Activated naive CD4-positive, alpha-beta T cell treated with anti-CD3 and anti-CD28 coated beads, Interleukin-2, amount 50 U/mL, for 24 hours (primary cell): ENCODE results near the gene VPS4A.

Source experiments
- H3K27ac Mint-ChIP-seq: one replicate; pipeline ENCODE4 v1.8.0; 2021; ENCODE audit warnings: mild to moderate bottlenecking, mixed read lengths
- H3K27me3 Mint-ChIP-seq: one replicate; pipeline ENCODE4 v1.8.0; 2021; ENCODE audit warnings: mixed read lengths
- H3K36me3 Mint-ChIP-seq: one replicate; pipeline ENCODE4 v1.8.0; 2021; ENCODE audit warnings: mixed read lengths
- H3K4me1 Mint-ChIP-seq: one replicate; pipeline ENCODE4 v1.8.0; 2021; ENCODE audit warnings: mixed read lengths
- H3K4me3 Mint-ChIP-seq: one replicate; pipeline ENCODE4 v1.8.0; 2021; ENCODE audit warnings: mild to moderate bottlenecking, mixed read lengths
- H3K9me3 Mint-ChIP-seq: one replicate; pipeline ENCODE4 v1.8.0; 2021; ENCODE audit warnings: mixed read lengths

Gene VPS4A

DNA sequence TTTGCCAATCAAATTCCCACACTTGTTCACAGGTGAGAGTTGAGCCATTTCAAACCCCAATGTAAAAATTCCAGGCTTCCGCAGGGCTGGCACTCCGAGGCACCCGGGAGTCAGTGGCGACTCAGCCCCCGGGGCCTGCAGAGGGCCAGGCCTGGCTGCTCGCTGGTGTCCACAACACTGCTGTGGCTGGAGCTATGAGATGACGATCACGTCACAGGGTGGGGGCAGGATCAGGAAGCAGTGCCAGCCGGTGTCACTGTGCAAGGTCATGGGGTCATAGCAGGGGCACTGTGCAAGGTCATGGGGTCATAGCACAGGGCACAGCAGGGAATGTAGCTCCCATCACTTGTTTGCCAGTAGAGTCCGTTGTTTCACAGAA is 7.8 kb downstream of the VPS4A start:
- H3K9me3 Mint-ChIP-seq, result no peaks in the 10 kb centered on the region
- no peaks in the 10 kb centered on the region for H3K27me3 Mint-ChIP-seq
- H3K27ac Mint-ChIP-seq, result no peak overlapping the region
- H3K4me3 Mint-ChIP-seq, result no peak overlapping the region
- H3K4me1 Mint-ChIP-seq, result peaks cover 15% of the 10 kb centered on the region
- H3K36me3 Mint-ChIP-seq, result peaks cover 11% of the 10 kb centered on the region

DNA sequence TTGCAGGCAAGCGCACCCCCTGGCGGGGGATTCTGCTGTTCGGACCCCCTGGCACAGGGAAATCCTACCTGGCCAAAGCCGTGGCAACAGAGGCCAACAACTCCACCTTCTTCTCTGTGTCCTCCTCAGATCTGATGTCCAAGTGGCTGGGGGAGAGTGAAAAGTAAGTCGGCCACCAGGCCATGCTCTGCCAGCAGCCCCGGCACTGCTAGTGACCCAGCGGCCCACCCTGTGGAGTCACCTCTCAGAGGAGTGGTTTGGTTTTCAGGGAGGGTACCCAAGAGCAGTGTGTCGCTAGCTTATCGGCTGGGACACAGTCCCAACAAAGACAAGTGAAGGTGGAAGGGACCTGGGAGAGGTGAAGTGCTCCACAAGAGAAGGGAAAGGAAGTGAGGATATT is 8.2 kb downstream of the VPS4A start:
- H3K27ac Mint-ChIP-seq, result peak overlapping the region; percentile 72
- H3K4me3 Mint-ChIP-seq, result no peak overlapping the region
- no peaks in the 10 kb centered on the region for H3K27me3 Mint-ChIP-seq
- H3K9me3 Mint-ChIP-seq, result no peaks in the 10 kb centered on the region
- H3K36me3 Mint-ChIP-seq, result peaks cover 11% of the 10 kb centered on the region
- H3K4me1 Mint-ChIP-seq, result peaks cover 10% of the 10 kb centered on the region

- H3K4me3 Mint-ChIP-seq, result no peak overlapping the region
- H3K4me1 Mint-ChIP-seq, result peaks cover 11% of the 10 kb centered on the region
- no peaks in the 10 kb centered on the region for H3K27me3 Mint-ChIP-seq
- peak overlapping the region; percentile 72 for H3K27ac Mint-ChIP-seq
- H3K9me3 Mint-ChIP-seq, result no peaks in the 10 kb centered on the region
- peaks cover 11% of the 10 kb centered on the region for H3K36me3 Mint-ChIP-seq
Observed at GRCh38 chr16:69319826-69320739, 8.9 kb downstream of the VPS4A start.

DNA sequence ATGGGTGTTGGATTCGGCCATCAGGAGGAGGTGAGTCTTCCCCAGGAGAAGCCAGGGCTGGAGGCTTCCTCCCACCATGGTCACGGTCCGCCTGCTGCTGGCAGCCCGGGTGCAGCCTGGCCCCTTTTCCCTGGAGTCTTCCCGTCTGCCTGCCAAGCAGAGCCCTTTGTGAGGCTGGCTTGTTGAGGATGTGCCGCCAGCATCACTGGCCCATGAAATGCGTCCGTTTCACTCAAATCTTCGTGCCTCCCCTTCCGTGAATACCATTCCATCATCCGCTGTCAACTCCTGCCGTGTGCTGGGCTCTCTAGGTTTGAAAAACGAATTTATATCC is 9.6 kb downstream of the VPS4A start:
- H3K4me1 Mint-ChIP-seq, result peaks cover 14% of the 10 kb centered on the region
- H3K27me3 Mint-ChIP-seq, result no peaks in the 10 kb centered on the region
- no peaks in the 10 kb centered on the region for H3K9me3 Mint-ChIP-seq
- no peak overlapping the region for H3K4me3 Mint-ChIP-seq
- no peak overlapping the region for H3K27ac Mint-ChIP-seq
- H3K36me3 Mint-ChIP-seq, result peaks cover 11% of the 10 kb centered on the region

- Mint-ChIP-seq H3K27ac (no peak overlapping the region), H3K4me1 (peaks cover 17% of the 10 kb centered on the region), H3K4me3 (no peak overlapping the region), H3K36me3 (peaks cover 10% of the 10 kb centered on the region), H3K27me3 (no peaks in the 10 kb centered on the region), H3K9me3 (no peaks in the 10 kb centered on the region)
Observed at GRCh38 chr16:69321080-69321479, 9.9 kb downstream of the VPS4A start.

- peak overlapping the region; percentile 66 for H3K27ac Mint-ChIP-seq
- H3K9me3 Mint-ChIP-seq, result no peaks in the 10 kb centered on the region
- no peaks in the 10 kb centered on the region for H3K27me3 Mint-ChIP-seq
- H3K4me1 Mint-ChIP-seq, result peaks cover 28% of the 10 kb centered on the region
- no peak overlapping the region for H3K4me3 Mint-ChIP-seq
- H3K36me3 Mint-ChIP-seq, result peaks cover 9% of the 10 kb centered on the region
Observed at GRCh38 chr16:69322343-69322742, 11.2 kb downstream of the VPS4A start.

GRCh38 chr16:69323415-69323814 is 12.3 kb downstream of the VPS4A start:
- Mint-ChIP-seq H3K4me3 (no peak overlapping the region), H3K4me1 (peaks cover 35% of the 10 kb centered on the region), H3K9me3 (no peaks in the 10 kb centered on the region), H3K27ac (no peak overlapping the region), H3K27me3 (no peaks in the 10 kb centered on the region), H3K36me3 (peaks cover 9% of the 10 kb centered on the region)

DNA sequence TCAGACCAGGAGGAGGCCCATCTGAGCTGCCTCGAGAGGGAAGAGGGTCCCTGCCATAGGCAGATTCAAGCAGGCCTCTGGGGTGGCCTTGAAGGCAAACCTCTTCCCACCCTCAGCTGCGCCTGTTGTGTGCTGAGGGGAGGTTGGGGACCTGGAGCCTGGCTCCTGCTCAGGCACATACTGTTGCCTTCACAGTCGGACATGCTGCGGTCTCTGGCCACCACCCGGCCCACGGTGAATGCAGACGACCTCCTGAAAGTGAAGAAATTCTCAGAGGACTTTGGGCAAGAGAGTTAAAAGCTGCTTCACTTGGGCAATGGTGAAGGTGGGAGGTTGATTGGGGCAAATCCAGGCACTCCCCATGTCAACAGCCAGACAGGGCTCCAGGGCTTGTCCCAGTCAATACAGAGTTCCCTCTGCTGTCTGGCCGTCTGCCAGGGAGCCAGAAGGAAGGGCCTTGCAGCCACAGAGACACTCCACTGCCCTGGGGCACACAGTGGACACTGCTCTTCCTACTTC is 12.9 kb downstream of the VPS4A start:
- no peaks in the 10 kb centered on the region for H3K27me3 Mint-ChIP-seq
- no peaks in the 10 kb centered on the region for H3K9me3 Mint-ChIP-seq
- H3K27ac Mint-ChIP-seq, result no peak overlapping the region
- H3K4me3 Mint-ChIP-seq, result no peak overlapping the region
- H3K4me1 Mint-ChIP-seq, result peaks cover 41% of the 10 kb centered on the region
- peaks cover 11% of the 10 kb centered on the region for H3K36me3 Mint-ChIP-seq

- Mint-ChIP-seq H3K27ac (peak overlapping the region; percentile 46), H3K27me3 (no peaks in the 10 kb centered on the region), H3K9me3 (no peaks in the 10 kb centered on the region), H3K36me3 (peaks cover 7% of the 10 kb centered on the region), H3K4me1 (peaks cover 45% of the 10 kb centered on the region), H3K4me3 (no peak overlapping the region)
Observed at GRCh38 chr16:69324585-69325253, 13.6 kb downstream of the VPS4A start.

DNA sequence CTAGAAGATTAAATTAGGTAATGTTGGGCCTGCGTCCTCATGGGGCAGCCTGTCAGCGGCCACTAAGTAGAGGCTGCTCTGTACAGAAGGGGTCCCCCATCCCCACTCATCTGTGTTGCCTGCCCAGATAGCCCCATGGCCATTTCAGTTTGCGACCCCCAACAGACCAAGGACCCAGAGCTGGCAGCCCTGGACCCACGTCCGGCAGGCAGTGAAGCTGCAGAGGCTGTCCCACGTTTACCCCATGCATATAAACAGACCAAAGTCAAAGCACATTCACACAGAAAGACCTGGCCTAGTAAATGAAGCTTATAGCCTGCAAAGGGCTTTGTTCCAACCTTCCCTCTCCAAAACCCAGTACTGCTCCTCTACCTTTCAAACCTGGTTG is 14.6 kb downstream of the VPS4A start:
- peak overlapping the region; percentile 66 for H3K4me3 Mint-ChIP-seq
- peaks cover 45% of the 10 kb centered on the region for H3K4me1 Mint-ChIP-seq
- H3K9me3 Mint-ChIP-seq, result no peaks in the 10 kb centered on the region

DNA sequence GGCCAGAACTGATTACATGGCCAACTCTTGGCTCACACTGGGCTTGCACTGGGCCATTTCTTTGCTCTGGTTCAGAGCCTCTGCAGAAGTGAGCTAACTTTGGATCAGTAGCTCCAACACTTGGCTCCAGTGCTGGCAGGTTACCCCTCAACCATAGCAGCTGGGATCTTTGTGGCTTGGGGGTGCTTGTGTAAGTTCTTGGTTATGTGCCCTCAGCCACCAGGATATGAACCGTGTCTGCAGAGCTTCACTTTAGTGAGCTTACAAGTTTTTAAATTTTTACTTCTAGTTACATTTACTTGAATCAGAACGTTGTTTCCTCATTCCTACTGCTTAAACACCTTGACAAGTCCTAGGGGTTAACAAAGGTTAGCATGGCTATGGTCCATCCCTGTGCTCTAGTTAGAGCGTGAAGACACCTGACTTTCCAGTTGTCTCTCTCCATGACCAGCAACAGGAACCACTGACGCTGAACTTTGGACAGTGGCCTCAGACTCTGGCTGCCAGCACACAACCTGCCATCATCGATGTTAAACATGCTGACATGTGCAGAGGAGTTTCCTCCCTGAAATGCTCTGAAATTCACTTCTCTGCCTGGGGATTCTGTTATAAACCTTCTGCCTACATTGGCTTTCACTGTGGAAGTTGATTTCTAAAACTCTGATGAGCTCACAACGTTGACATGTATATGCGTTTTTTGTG is 15.2 kb downstream of the VPS4A start:
- H3K4me3 Mint-ChIP-seq, result peak overlapping the region; percentile 66
- H3K9me3 Mint-ChIP-seq, result no peaks in the 10 kb centered on the region
- H3K4me1 Mint-ChIP-seq, result peaks cover 45% of the 10 kb centered on the region
- peaks cover 4% of the 10 kb centered on the region for H3K36me3 Mint-ChIP-seq
- peak overlapping the region; percentile 23 for H3K27ac Mint-ChIP-seq
- no peaks in the 10 kb centered on the region for H3K27me3 Mint-ChIP-seq

More for the DNA sequence above, 14.6 kb downstream of the VPS4A start:
- Mint-ChIP-seq H3K27me3 (no peaks in the 10 kb centered on the region), H3K36me3 (peaks cover 6% of the 10 kb centered on the region), H3K27ac (peak overlapping the region; percentile 23)

DNA sequence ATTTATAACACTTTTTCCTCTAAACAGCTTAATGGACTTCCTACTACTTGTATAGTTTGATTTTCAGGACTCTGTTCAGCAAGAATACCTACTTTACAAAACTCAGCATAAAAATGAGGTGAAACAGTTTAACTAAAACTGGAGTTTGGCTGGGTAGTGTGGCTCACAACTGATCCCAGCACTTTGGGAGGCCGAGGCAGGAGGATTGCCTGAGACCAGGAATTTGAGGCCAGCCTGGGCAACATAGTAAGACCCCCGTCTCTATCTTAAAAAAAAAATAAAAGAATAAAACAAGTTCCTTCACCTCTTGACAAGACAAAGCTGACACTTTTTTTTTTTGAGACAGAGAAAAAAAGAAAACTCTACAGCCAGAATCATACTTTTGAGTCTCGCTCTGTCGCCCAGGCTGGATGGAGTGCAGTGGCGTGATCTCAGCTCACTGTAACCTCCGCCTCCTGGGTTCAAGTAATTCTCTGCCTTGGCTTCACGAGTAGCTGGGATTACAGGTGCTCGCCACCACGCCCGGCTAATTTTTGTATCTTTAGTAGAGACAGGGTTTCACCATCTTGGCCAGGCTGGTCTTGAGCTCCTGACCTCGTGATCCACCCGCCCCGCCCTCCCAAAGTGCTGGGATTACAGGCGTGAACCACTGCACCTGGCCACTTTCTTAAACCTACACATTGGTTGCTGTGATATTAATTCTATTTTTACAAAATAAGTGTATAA is 16.6 kb downstream of the VPS4A start:
- peaks cover 2% of the 10 kb centered on the region for H3K36me3 Mint-ChIP-seq
- H3K4me1 Mint-ChIP-seq, result peaks cover 43% of the 10 kb centered on the region
- no peak overlapping the region for H3K27ac Mint-ChIP-seq
- H3K4me3 Mint-ChIP-seq, result peak overlapping the region; percentile 89
- no peaks in the 10 kb centered on the region for H3K9me3 Mint-ChIP-seq
- no peaks in the 10 kb centered on the region for H3K27me3 Mint-ChIP-seq

DNA sequence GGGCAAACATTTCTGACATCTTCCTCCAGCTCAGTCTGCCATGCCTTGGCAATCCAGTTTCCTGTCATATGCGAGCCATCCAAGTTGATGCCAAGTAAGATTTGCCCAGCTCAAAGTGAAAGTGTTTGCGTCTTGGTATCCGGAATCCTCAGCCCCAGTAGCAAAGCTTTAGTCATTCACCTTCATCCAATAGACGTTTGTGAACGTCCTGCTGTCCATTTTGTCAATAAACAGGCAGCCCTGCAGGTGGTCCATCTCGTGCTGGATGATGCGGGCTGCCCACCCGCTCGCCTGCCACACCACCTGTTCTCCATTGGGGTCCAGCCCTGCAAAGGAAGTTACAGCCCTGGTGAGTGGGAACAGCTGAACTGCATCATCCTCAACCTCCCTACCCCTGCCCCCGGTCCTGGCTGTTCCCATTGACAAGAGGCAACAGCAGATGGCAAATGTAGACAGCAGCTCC is 17.7 kb downstream of the VPS4A start:
- H3K27me3 Mint-ChIP-seq, result no peaks in the 10 kb centered on the region
- peak overlapping the region; percentile 51 for H3K27ac Mint-ChIP-seq
- peaks cover 45% of the 10 kb centered on the region for H3K4me1 Mint-ChIP-seq
- peaks cover 3% of the 10 kb centered on the region for H3K36me3 Mint-ChIP-seq
- H3K9me3 Mint-ChIP-seq, result no peaks in the 10 kb centered on the region
- peak overlapping the region; percentile 89 for H3K4me3 Mint-ChIP-seq

- H3K4me3 Mint-ChIP-seq, result peak overlapping the region; percentile 89
- peaks cover 3% of the 10 kb centered on the region for H3K36me3 Mint-ChIP-seq
- H3K27ac Mint-ChIP-seq, result peak overlapping the region; percentile 81
Observed at GRCh38 chr16:69329369-69330285, 18.5 kb downstream of the VPS4A start.

More at GRCh38 chr16:69329369-69330285, 18.5 kb downstream of the VPS4A start:
- peaks cover 45% of the 10 kb centered on the region for H3K4me1 Mint-ChIP-seq
- no peaks in the 10 kb centered on the region for H3K9me3 Mint-ChIP-seq
- no peaks in the 10 kb centered on the region for H3K27me3 Mint-ChIP-seq
